Endothelial cell of umbilical vein (primary cell): ENCODE measurements around the gene P4HB. TPM values are rescaled to one million over a fixed set of nuclear protein-coding genes. Genes with fewer than 3 reads are reported as not detected.

Experiments
- BruUV-seq: library from RNA; stranded (reverse); fragments of 400-500 nt; replicated peaks from 2 replicates; lab custom pipeline; 2021; lab: Mats Ljungman, UMichigan
- CTCF ChIA-PET: fragments of 300-600, 350-600 bp; sonication (Branson Sonifier 250); formaldehyde crosslinking; loops from one replicate; lab custom pipeline; 2021; ENCODE audit warnings: antibody characterized with exemption, inconsistent platforms; lab: Charles Lee
- POLR2A ChIA-PET: fragments of 300-600, 350-600 bp; sonication (Branson Sonifier 250); formaldehyde crosslinking; loops from one replicate; lab custom pipeline; 2021; ENCODE audit warnings: antibody characterized with exemption, inconsistent platforms; lab: Charles Lee
- DNase-seq: peaks from one replicate; pipeline ENCODE4 v3.0.0-alpha.2; 2011; ENCODE audit warnings: low read depth, low spot score
- FAIRE-seq: peaks from 2 replicates; lab custom pipeline; 2011; peaks lifted over from hg19 to GRCh38; lab: Jason Lieb, UNC
- H2AFZ ChIP-seq: 2 replicates; pipeline ENCODE4 v1.6.0; 2012; ENCODE audit warnings: low read depth, low read length, control low read depth, inconsistent platforms
- H3K27ac ChIP-seq: 2 replicates; pipeline ENCODE4 v1.5.1; 2011; ENCODE audit warnings: low read depth, mild to moderate bottlenecking, control low read depth, low read length, moderate library complexity; ENCODE audit not compliant: insufficient read depth
- H3K27me3 ChIP-seq, 2 experiments: 2 replicates each; pipeline versions ENCODE4 v1.6.0 to v1.6.1; 2011; ENCODE audit warnings: low read length in 2 of 2, mixed read lengths in 1 of 2; ENCODE audit not compliant: control insufficient read depth in 2 of 2, insufficient read depth in 2 of 2
- H3K36me3 ChIP-seq, 2 experiments: 2 replicates in 1 of 2; 3 replicates in 1 of 2; pipeline ENCODE4 v1.5.1; 2011; ENCODE audit warnings: low read length in 2 of 2, mild to moderate bottlenecking in 1 of 2, moderate library complexity in 1 of 2; ENCODE audit not compliant: control insufficient read depth in 2 of 2, insufficient read depth in 2 of 2; ENCODE audit errors: extremely low read depth in 1 of 2
- H3K4me1 ChIP-seq: 3 replicates; pipeline ENCODE4 v1.5.1; 2011; ENCODE audit warnings: mild to moderate bottlenecking, low read length; ENCODE audit not compliant: control insufficient read depth, insufficient read depth; ENCODE audit errors: extremely low read depth
- H3K4me2 ChIP-seq: 2 replicates; pipeline ENCODE4 v1.6.1; 2011; ENCODE audit warnings: low read length, control low read depth, mixed read lengths; ENCODE audit not compliant: insufficient read depth
- H3K4me3 ChIP-seq, 3 experiments: fragments of 200-600 bp in 1 of 3; sonication (generic), shearing (Covaris generic) in 1 of 3; replicated peaks in 1 of 3; 2 replicates each; pipeline ENCODE4 v1.5.1; 2011 to 2016; ENCODE audit warnings: control low read depth in 3 of 3, low read length in 3 of 3, mild to moderate bottlenecking in 2 of 3, inconsistent platforms in 1 of 3, low read depth in 1 of 3, moderate library complexity in 1 of 3; ENCODE audit not compliant: insufficient read depth in 1 of 3
- H3K79me2 ChIP-seq: 2 replicates; pipeline ENCODE4 v1.6.0; 2012; ENCODE audit warnings: low read length, inconsistent platforms; ENCODE audit not compliant: control insufficient read depth, insufficient read depth
- H3K9ac ChIP-seq: replicated peaks from 2 replicates; pipeline ENCODE3; 2011; ENCODE audit warnings: low read length, control low read depth; ENCODE audit not compliant: insufficient read depth; ENCODE audit errors: extremely low read depth
- H3K9me1 ChIP-seq: replicated peaks from 3 replicates; pipeline ENCODE4 v1.6.0; 2011; ENCODE audit warnings: mild to moderate bottlenecking, low read length; ENCODE audit not compliant: control insufficient read depth, insufficient read depth; ENCODE audit errors: extremely low read depth
- H3K9me3 ChIP-seq: replicated peaks from 2 replicates; pipeline ENCODE4 v1.5.1; 2012; ENCODE audit warnings: low read length, inconsistent platforms; ENCODE audit not compliant: control insufficient read depth, insufficient read depth
- H4K20me1 ChIP-seq: replicated peaks from 2 replicates; pipeline ENCODE3; 2011; ENCODE audit warnings: mild to moderate bottlenecking, low read length; ENCODE audit not compliant: control insufficient read depth, insufficient read depth; ENCODE audit errors: extremely low read depth
- EZH2 ChIP-seq: IDR thresholded peaks from 2 replicates; pipeline ENCODE4 v1.6.1; 2012; ENCODE audit warnings: borderline replicate concordance, low read depth, mild to moderate bottlenecking, moderate library complexity, low read length, inconsistent platforms; ENCODE audit not compliant: severe bottlenecking
- FOS ChIP-seq: IDR thresholded peaks from 2 replicates; pipeline ENCODE4 v1.6.1; 2011; ENCODE audit warnings: mild to moderate bottlenecking, low read length, moderate library complexity, borderline replicate concordance; ENCODE audit not compliant: insufficient read depth
- GATA2 ChIP-seq: IDR thresholded peaks from 2 replicates; pipeline ENCODE4 v1.7.0; 2011; ENCODE audit warnings: low read depth, mild to moderate bottlenecking, moderate library complexity, mixed read lengths, low read length; ENCODE audit not compliant: insufficient read length, insufficient read depth
- JUN ChIP-seq: IDR thresholded peaks from 2 replicates; pipeline ENCODE4 v1.6.1; 2011; ENCODE audit warnings: borderline replicate concordance, low read depth; ENCODE audit not compliant: insufficient read length, insufficient read depth
- MAX ChIP-seq: IDR thresholded peaks from 2 replicates; pipeline ENCODE4 v1.6.1; 2011; ENCODE audit not compliant: insufficient read depth, insufficient read length
- MYC ChIP-seq: IDR thresholded peaks from one replicate; pipeline ENCODE4 v1.6.1; 2011; ENCODE audit warnings: mild to moderate bottlenecking, low read depth, low read length
- POLR2A ChIP-seq: IDR thresholded peaks from 2 replicates; pipeline ENCODE4 v1.6.1; 2012; ENCODE audit warnings: low read depth, mild to moderate bottlenecking, control low read depth, low read length
- POLR2AphosphoS5 ChIP-seq: IDR thresholded peaks from 2 replicates; pipeline ENCODE4 v1.6.1; 2012; ENCODE audit warnings: low read depth, mild to moderate bottlenecking, control low read depth, low read length, moderate library complexity; ENCODE audit not compliant: insufficient read depth
- dilution Hi-C: fragments of 300-500 bp; cut with MboI; formaldehyde crosslinking; loops from one replicate; pipeline ENCODE4 v1.15.0; 2019; ENCODE audit warnings: low sequenced_read_pairs; ENCODE audit not compliant: extremely low pct_ligation_motif_present
- intact Hi-C: fragments of 100-400 bp; cut with micrococcal nuclease; formaldehyde crosslinking; loops from one replicate; pipeline ENCODE4 v1.10.0; 2022
- polyA plus RNA-seq, 4 experiments: library from polyadenylated mRNA; depleted of rRNA in 3 of 4; stranded (reverse) in 3 of 4; unstranded in 1 of 4; fragments of >200 nt; gene quantifications; 2 replicates each; pipeline versions ENCODE4 v1.2.1 to v1.2.3, GENCODE V29; 2011 to 2012; ENCODE audit warnings: missing spikeins in 1 of 4
- total RNA-seq: library from RNA; stranded (reverse); gene quantifications from 2 replicates; pipeline ENCODE4 v1.2.3, GENCODE V29; 2021
- TF ChIP-seq, protein P1 (sequence below), 2 donors: IDR thresholded peaks; 1 replicate in 1 of 2; 2 replicates in 1 of 2; pipeline ENCODE4 v1.5.1; 2011; ENCODE audit warnings: low read length in 2 of 2, mild to moderate bottlenecking in 2 of 2, moderate library complexity in 2 of 2, control low read depth in 1 of 2, inconsistent platforms in 1 of 2, low read depth in 1 of 2; ENCODE audit not compliant: insufficient read depth in 1 of 2; ENCODE audit errors: extremely low read depth in 1 of 2

Gene P4HB
- total and polyA plus RNA-seq, 2 donors (not counting 3 experiments of a cell fraction or from before 2014, with no cell fraction given): 201 to 988 TPM

- no peak for DNase-seq
- no peaks in the 10 kb centered on the region for H3K4me1 ChIP-seq
- dilution Hi-C loops (no loop called here), intact Hi-C loops (no loop called here)
- BruUV-seq: no TSS peak
- H4K20me1 ChIP-seq: no peaks in the 10 kb centered on the region
- no peak for FAIRE-seq
- H3K9me1 ChIP-seq: no peaks in the 10 kb centered on the region
- no peaks in the 10 kb centered on the region for H3K9me3 ChIP-seq
- H3K4me2 ChIP-seq: no peak overlapping the region
- no peaks in the 10 kb centered on the region for H3K79me2 ChIP-seq
- no peak for TF ChIP-seq POLR2A
- TF ChIP-seq POLR2AphosphoS5: no peak
- TF ChIP-seq JUN: no peak
- TF ChIP-seq EZH2: no peak
- no peak for TF ChIP-seq MYC
- TF ChIP-seq MAX: no peak
- no peak for TF ChIP-seq GATA2
- no peak for TF ChIP-seq FOS
- TF ChIP-seq, protein P1, sequence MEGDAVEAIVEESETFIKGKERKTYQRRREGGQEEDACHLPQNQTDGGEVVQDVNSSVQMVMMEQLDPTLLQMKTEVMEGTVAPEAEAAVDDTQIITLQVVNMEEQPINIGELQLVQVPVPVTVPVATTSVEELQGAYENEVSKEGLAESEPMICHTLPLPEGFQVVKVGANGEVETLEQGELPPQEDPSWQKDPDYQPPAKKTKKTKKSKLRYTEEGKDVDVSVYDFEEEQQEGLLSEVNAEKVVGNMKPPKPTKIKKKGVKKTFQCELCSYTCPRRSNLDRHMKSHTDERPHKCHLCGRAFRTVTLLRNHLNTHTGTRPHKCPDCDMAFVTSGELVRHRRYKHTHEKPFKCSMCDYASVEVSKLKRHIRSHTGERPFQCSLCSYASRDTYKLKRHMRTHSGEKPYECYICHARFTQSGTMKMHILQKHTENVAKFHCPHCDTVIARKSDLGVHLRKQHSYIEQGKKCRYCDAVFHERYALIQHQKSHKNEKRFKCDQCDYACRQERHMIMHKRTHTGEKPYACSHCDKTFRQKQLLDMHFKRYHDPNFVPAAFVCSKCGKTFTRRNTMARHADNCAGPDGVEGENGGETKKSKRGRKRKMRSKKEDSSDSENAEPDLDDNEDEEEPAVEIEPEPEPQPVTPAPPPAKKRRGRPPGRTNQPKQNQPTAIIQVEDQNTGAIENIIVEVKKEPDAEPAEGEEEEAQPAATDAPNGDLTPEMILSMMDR (IDR thresholded peaks at IDR 0.05; ENCODE audit: extremely low read depth in 1 of 2, insufficient read depth in 1 of 2, low read depth in 1 of 2, low read length in 2 of 2): no peak
- peaks cover 0 to under 1% of the 10 kb centered on the region in 2 experiments for H3K27me3 ChIP-seq
- H2AFZ ChIP-seq: no peak overlapping the region
- CTCF ChIA-PET: interaction anchor here (0.6 kb wide), 1 partner anchor 812 kb away, joined by 3 read pairs; no protein-coding TSS in a partner anchor
- no peak overlapping the region for H3K4me3 ChIP-seq
- H3K27ac ChIP-seq: no peak overlapping the region
- H3K36me3 ChIP-seq: no peaks in the 10 kb centered on the region
- POLR2A ChIA-PET: no interaction called here
- no peak overlapping the region for H3K9ac ChIP-seq
Observed at GRCh38 chr17:81810892-81811704, 49.2 kb downstream of the P4HB start.
